H1 (cell line): ENCODE results near the gene MYO18A. TPM values are rescaled to one million over a fixed set of nuclear protein-coding genes. Genes with fewer than 3 reads are reported as not detected.
A peak's percentile ranks its signal among the peaks of the same experiment; 100 is the strongest.

Experiments used
- CTCF ChIA-PET: fragments of 300-600 bp; sonication (Branson Sonifier 250); formaldehyde crosslinking; loops from one replicate; lab custom pipeline; 2021; ENCODE audit not compliant: partially characterized antibody; lab: Charles Lee
- POLR2A ChIA-PET: fragments of 300-600 bp; sonication (Branson Sonifier 250); formaldehyde crosslinking; loops from one replicate; lab custom pipeline; 2021; ENCODE audit warnings: inconsistent platforms; ENCODE audit not compliant: partially characterized antibody; lab: Charles Lee
- DNase-seq, 2 experiments: peaks; one replicate each; pipeline versions ENCODE4 v3.0.0 to v3.0.0-alpha.2; 2010 to 2022; ENCODE audit warnings: low spot score in 2 of 2, low read depth in 1 of 2, mixed read lengths in 1 of 2
- FAIRE-seq: peaks from 2 replicates; lab custom pipeline; 2011; peaks lifted over from hg19 to GRCh38; lab: Jason Lieb, UNC
- H2AFZ ChIP-seq: 2 replicates; pipeline ENCODE4 v1.8.1; 2012; ENCODE audit warnings: low read length, inconsistent platforms
- H2AK5ac ChIP-seq: 2 replicates; pipeline ENCODE4 v1.6.1; 2013; ENCODE audit warnings: low read depth, low read length
- H2BK120ac ChIP-seq: replicated peaks from 2 replicates; pipeline ENCODE3; 2013; ENCODE audit warnings: low read depth, low read length, inconsistent platforms
- H2BK12ac ChIP-seq: 2 replicates; pipeline ENCODE4 v1.6.1; 2013; ENCODE audit warnings: low read depth, low read length
- H2BK15ac ChIP-seq: 2 replicates; pipeline ENCODE4 v1.6.1; 2013; ENCODE audit warnings: low read length
- H2BK20ac ChIP-seq: 2 replicates; pipeline ENCODE4 v1.6.1; 2013; ENCODE audit warnings: low read length
- H2BK5ac ChIP-seq: 2 replicates; pipeline ENCODE4 v1.6.1; 2013; ENCODE audit warnings: low read depth, low read length
- H3K14ac ChIP-seq: 2 replicates; pipeline ENCODE4 v1.6.1; 2013; ENCODE audit warnings: inconsistent platforms; ENCODE audit not compliant: insufficient read length
- H3K18ac ChIP-seq: 2 replicates; pipeline ENCODE4 v1.6.1; 2013; ENCODE audit warnings: low read length; ENCODE audit errors: extremely low read depth
- H3K23ac ChIP-seq: 2 replicates; pipeline ENCODE4 v1.6.1; 2013; ENCODE audit warnings: inconsistent platforms; ENCODE audit not compliant: insufficient read length
- H3K23me2 ChIP-seq: 2 replicates; pipeline ENCODE4 v1.6.1; 2013; ENCODE audit warnings: low read depth, low read length
- H3K27ac ChIP-seq: 2 replicates; pipeline ENCODE4 v1.6.1; 2011; ENCODE audit warnings: low read depth, low read length, inconsistent platforms
- H3K27me3 ChIP-seq, 4 experiments: replicated peaks in 1 of 4; 1 replicate in 1 of 4; 2 replicates in 3 of 4; pipeline versions ENCODE4 v1.6.1 to v1.8.1; 2011 to 2013; ENCODE audit warnings: low read length in 3 of 4, mild to moderate bottlenecking in 3 of 4, inconsistent platforms in 2 of 4, mixed read lengths in 2 of 4, moderate library complexity in 1 of 4; ENCODE audit not compliant: control insufficient read depth in 3 of 4, insufficient read depth in 3 of 4; ENCODE audit errors: extremely low read depth in 1 of 4
- H3K36me3 ChIP-seq, 4 experiments: 2 replicates each; pipeline versions ENCODE4 v1.6.1 to v1.8.1; 2011 to 2013; ENCODE audit warnings: mild to moderate bottlenecking in 4 of 4, low read length in 3 of 4, moderate library complexity in 2 of 4, control low read depth in 1 of 4, inconsistent platforms in 1 of 4; ENCODE audit not compliant: insufficient read depth in 4 of 4, control insufficient read depth in 2 of 4
- H3K4ac ChIP-seq: replicated peaks from 2 replicates; pipeline ENCODE3; 2013; ENCODE audit warnings: low read length, low read depth, mixed read lengths, inconsistent platforms; ENCODE audit not compliant: insufficient read length
- H3K4me1 ChIP-seq, 4 experiments: replicated peaks in 1 of 4; 1 replicate in 1 of 4; 2 replicates in 3 of 4; pipeline versions ENCODE4 v1.6.1 to v1.8.1; 2011 to 2013; ENCODE audit warnings: low read length in 3 of 4, inconsistent platforms in 2 of 4, mixed read lengths in 1 of 4; ENCODE audit not compliant: insufficient read depth in 4 of 4, control insufficient read depth in 3 of 4
- H3K4me2 ChIP-seq, 2 experiments: 2 replicates each; pipeline versions ENCODE4 v1.6.1 to v1.8.1; 2011 to 2013; ENCODE audit warnings: low read depth in 2 of 2, low read length in 2 of 2, control low read depth in 1 of 2, inconsistent platforms in 1 of 2, mild to moderate bottlenecking in 1 of 2; ENCODE audit not compliant: insufficient read depth in 1 of 2
- H3K4me3 ChIP-seq, 4 experiments: fragments of 200-600, 300-600 bp in 1 of 4; sonication (generic), shearing (Covaris generic), sonication (Bioruptor Twin) in 1 of 4; 2 replicates each; pipeline versions ENCODE4 v1.5.1 to v1.8.1; 2011 to 2016; ENCODE audit warnings: low read length in 4 of 4, low read depth in 3 of 4, control low read depth in 2 of 4, inconsistent platforms in 2 of 4, mild to moderate bottlenecking in 2 of 4, mixed read lengths in 1 of 4, moderate library complexity in 1 of 4; ENCODE audit not compliant: insufficient read depth in 2 of 4; ENCODE audit errors: extremely low read depth in 1 of 4
- H3K56ac ChIP-seq: replicated peaks from 2 replicates; pipeline ENCODE3; 2013; ENCODE audit warnings: low read depth, mild to moderate bottlenecking, mixed read lengths, low read length, inconsistent platforms; ENCODE audit not compliant: insufficient read length
- H3K79me1 ChIP-seq: 2 replicates; pipeline ENCODE4 v1.6.1; 2013; ENCODE audit warnings: low read depth, low read length, control low read depth
- H3K79me2 ChIP-seq, 2 experiments: 2 replicates each; pipeline versions ENCODE4 v1.6.1 to v1.8.1; 2012 to 2013; ENCODE audit warnings: low read length in 2 of 2, mild to moderate bottlenecking in 2 of 2, inconsistent platforms in 1 of 2; ENCODE audit not compliant: insufficient read depth in 2 of 2, control insufficient read depth in 1 of 2
- H3K9ac ChIP-seq, 4 experiments: replicated peaks in 1 of 4; 1 replicate in 1 of 4; 2 replicates in 3 of 4; pipeline versions ENCODE4 v1.6.1 to v1.8.1; 2011 to 2013; ENCODE audit warnings: low read depth in 3 of 4, low read length in 3 of 4, control low read depth in 2 of 4, mild to moderate bottlenecking in 2 of 4, moderate library complexity in 2 of 4, inconsistent platforms in 1 of 4; ENCODE audit errors: extremely low read depth in 1 of 4
- H3K9me3 ChIP-seq, 2 experiments: 2 replicates each; pipeline versions ENCODE4 v1.6.1 to v1.8.1; 2012 to 2013; ENCODE audit warnings: mild to moderate bottlenecking in 2 of 2, moderate library complexity in 2 of 2, control low read depth in 1 of 2, inconsistent platforms in 1 of 2, low read depth in 1 of 2, low read length in 1 of 2, mixed read lengths in 1 of 2; ENCODE audit not compliant: insufficient read depth in 2 of 2
- H4K20me1 ChIP-seq, 2 experiments: replicated peaks in 1 of 2; 2 replicates each; pipeline versions ENCODE3 to v1.8.1; 2011 to 2013; ENCODE audit warnings: inconsistent platforms in 2 of 2, low read length in 2 of 2, mild to moderate bottlenecking in 1 of 2; ENCODE audit not compliant: insufficient read depth in 2 of 2, control insufficient read depth in 1 of 2
- H4K5ac ChIP-seq: 2 replicates; pipeline ENCODE4 v1.6.1; 2013; ENCODE audit warnings: low read length, low read depth, mixed read lengths, inconsistent platforms; ENCODE audit not compliant: insufficient read length
- H4K8ac ChIP-seq: 2 replicates; pipeline ENCODE4 v1.8.0; 2013; ENCODE audit warnings: mild to moderate bottlenecking, moderate library complexity, low read length, inconsistent platforms; ENCODE audit not compliant: insufficient read depth; ENCODE audit errors: extremely low read depth
- H4K91ac ChIP-seq: replicated peaks from 2 replicates; pipeline ENCODE3; 2013; ENCODE audit warnings: low read length, mixed read lengths, inconsistent platforms; ENCODE audit not compliant: insufficient read length
- ASH2L ChIP-seq: fragments of 200-600, 300-600 bp; sonication (generic); IDR thresholded peaks from one replicate; pipeline ENCODE4 v1.7.1; 2017; ENCODE audit warnings: low read length
- CTBP2 ChIP-seq: IDR thresholded peaks from 2 replicates; pipeline ENCODE4 v1.7.0; 2011; ENCODE audit warnings: borderline replicate concordance, mild to moderate bottlenecking, moderate library complexity, mixed read lengths, low read length; ENCODE audit not compliant: insufficient read depth, insufficient read length
- GTF2F1 ChIP-seq: IDR thresholded peaks from 2 replicates; pipeline ENCODE4 v1.6.1; 2012; ENCODE audit warnings: low read depth, low read length, improper control_type of control experiment, borderline replicate concordance
- HDAC2 ChIP-seq, 2 experiments: fragments of 300-600 bp in 1 of 2; sonication (generic) in 1 of 2; IDR thresholded peaks; 2 replicates each; pipeline ENCODE4 v1.6.1; 2011 to 2012; ENCODE audit warnings: low read depth in 2 of 2, low read length in 2 of 2, mild to moderate bottlenecking in 2 of 2, moderate library complexity in 2 of 2, borderline replicate concordance in 1 of 2, inconsistent platforms in 1 of 2
- JUN ChIP-seq: IDR thresholded peaks from 2 replicates; pipeline ENCODE4 v1.6.1; 2011; ENCODE audit warnings: low read depth, mild to moderate bottlenecking, improper control_type of control experiment, low read length
- NANOG ChIP-seq: IDR thresholded peaks from 2 replicates; pipeline ENCODE4 v1.6.1; 2011; ENCODE audit warnings: low read length, low read depth, mild to moderate bottlenecking, inconsistent platforms; ENCODE audit not compliant: insufficient read depth, poor library complexity, severe bottlenecking
- POLR2A ChIP-seq, 2 experiments: IDR thresholded peaks; 1 replicate in 1 of 2; 2 replicates in 1 of 2; pipeline ENCODE4 v1.6.1; 2011; ENCODE audit warnings: low read depth in 2 of 2, low read length in 2 of 2, mild to moderate bottlenecking in 2 of 2; ENCODE audit errors: control extremely low read depth in 1 of 2
- RBBP5 ChIP-seq: IDR thresholded peaks from 2 replicates; pipeline ENCODE4 v1.7.1; 2012; ENCODE audit warnings: low read depth, mild to moderate bottlenecking, inconsistent platforms, low read length, moderate library complexity, borderline replicate concordance
- SIRT6 ChIP-seq: IDR thresholded peaks from one replicate; pipeline ENCODE4 v1.7.1; 2012; ENCODE audit warnings: low read length, inconsistent platforms
- TAF1 ChIP-seq: IDR thresholded peaks from 2 replicates; pipeline ENCODE4 v1.6.1; 2011; ENCODE audit warnings: mild to moderate bottlenecking, low read depth, low read length
- TAF7 ChIP-seq: optimal IDR thresholded peaks from 2 replicates; pipeline ENCODE3; 2011; ENCODE audit warnings: low read depth, mild to moderate bottlenecking, inconsistent platforms, low read length, moderate library complexity, borderline replicate concordance
- WGBS, 2 experiments: shearing (Covaris generic) in 1 of 2; methylation state at CpG; one replicate each; pipeline versions ENCODE4 v1.1.6 to v1.1.7; 2013 to 2015; ENCODE audit warnings: low lambda C conversion rate in 2 of 2, mixed read lengths in 2 of 2, inconsistent platforms in 1 of 2, low coverage in 1 of 2, missing lambda C conversion rate in 1 of 2; ENCODE audit not compliant: insufficient replicate concordance in 2 of 2, insufficient coverage in 1 of 2, insufficient read length in 1 of 2; ENCODE audit errors: extremely low coverage in 1 of 2, missing lambda C conversion rate in 1 of 2; 5-methylcytosine and 5-hydroxymethylcytosine counted together
- polyA plus RNA-seq, 7 experiments: library from polyadenylated mRNA; depleted of rRNA in 3 of 7; stranded (reverse) in 5 of 7; unstranded in 2 of 7; fragments of >200 nt in 5 of 7; fragments of 200-250 nt in 2 of 7; gene quantifications; 1 replicate in 5 of 7; 2 replicates in 1 of 7; 4 replicates in 1 of 7; pipeline versions ENCODE4 v1.2.1 to v1.2.3, GENCODE V29; 2011 to 2013; ENCODE audit warnings: missing spikeins in 2 of 7, mixed read lengths in 2 of 7
- total RNA-seq: library from RNA; stranded (reverse); fragmentation: NEBNext Ultra II Directional; extraction: Animal tissue kit (Norgen Biotek cat#: 25700); gene quantifications from 2 replicates; pipeline ENCODE4 v1.2.1, GENCODE V29; 2021
- TF ChIP-seq, protein P1 (sequence below): IDR thresholded peaks from 2 replicates; pipeline ENCODE4 v1.6.1; 2011; ENCODE audit warnings: low read depth, mild to moderate bottlenecking, low read length; ENCODE audit not compliant: insufficient read depth

MYO18A gene
- total and polyA plus RNA-seq, 2 of the 8 experiments (the other 6 are each of a cell fraction or from before 2014, with no cell fraction given) = 7.6 to 43.8 TPM

DNA sequence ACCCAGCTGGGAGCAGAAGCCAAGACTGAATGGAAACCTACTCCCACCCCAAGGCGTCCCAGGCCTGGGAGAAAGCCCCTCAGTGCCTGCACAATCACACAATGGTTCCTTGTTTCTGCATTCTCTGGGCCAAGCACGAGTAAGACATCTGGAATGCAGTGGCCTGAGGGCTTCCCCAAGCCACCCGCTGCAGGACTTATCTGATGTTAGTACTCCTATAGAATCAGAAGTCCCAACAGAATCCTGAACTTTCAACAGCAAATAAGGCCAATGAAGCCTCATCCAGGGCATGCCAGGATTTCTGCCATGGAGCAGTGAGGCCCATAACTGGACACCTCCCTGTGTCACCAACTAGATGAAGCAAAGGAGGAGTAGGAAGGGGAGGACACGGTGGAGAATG, 28.6 kb downstream of the MYO18A start:
- no peak overlapping the region for H3K56ac ChIP-seq
- peaks cover 2% of the 10 kb centered on the region; the same call in 1 of the 2 replicates for H3K79me1 ChIP-seq
- H2BK5ac ChIP-seq = no peak overlapping the region
- H4K20me1 ChIP-seq = peaks cover 0 to 3% of the 10 kb centered on the region in 2 experiments
- H3K27me3 ChIP-seq = no peaks in the 10 kb centered on the region
- H2BK20ac ChIP-seq = no peak overlapping the region
- H3K4me1 ChIP-seq = peaks cover 6 to 26% (median 20%) of the 10 kb centered on the region in 4 experiments
- 83% methylated on average over 4 of the region's 4 CpGs; no CpG with 5 or more reads in 1 of the 2 experiments for WGBS, 2 experiments
- no peak overlapping the region for H4K8ac ChIP-seq
- no peak overlapping the region for H3K23ac ChIP-seq
- H4K5ac ChIP-seq = no peak overlapping the region
- 0 out of 2 replicates have a peak overlapping the region, but pooled peaks have one; percentile 49 for H2AK5ac ChIP-seq
- no peak overlapping the region for H2BK12ac ChIP-seq
- H3K18ac ChIP-seq = no peak overlapping the region
- DNase-seq = no peak
- no peak overlapping the region for H3K9ac ChIP-seq
- no peak overlapping the region for H4K91ac ChIP-seq
- H3K23me2 ChIP-seq = no peaks in the 10 kb centered on the region
- no peak for FAIRE-seq
- H3K9me3 ChIP-seq = no peaks in the 10 kb centered on the region
- no peaks in the 10 kb centered on the region for H3K36me3 ChIP-seq
- H3K27ac ChIP-seq = no peak overlapping the region
- H3K79me2 ChIP-seq = no peaks in the 10 kb centered on the region
- H3K4me2 ChIP-seq = no peak overlapping the region
- H3K14ac ChIP-seq = no peak overlapping the region
- no peak overlapping the region for H2AFZ ChIP-seq
- no peak overlapping the region for H3K4me3 ChIP-seq
- no peak overlapping the region for H3K4ac ChIP-seq
- TF ChIP-seq SIRT6 (no peak), JUN (no peak), TAF7 (no peak), POLR2A (IDR thresholded peaks at IDR 0.05; ENCODE audit: control extremely low read depth in 1 of 2, low read depth in 2 of 2, low read length in 2 of 2) (no peak), TAF1 (no peak), NANOG (no peak), CTBP2 (no peak), HDAC2 (IDR thresholded peaks at IDR 0.05; ENCODE audit: borderline replicate concordance in 1 of 2, low read depth in 2 of 2, low read length in 2 of 2) (no peak), RBBP5 (no peak), ASH2L (no peak), GTF2F1 (no peak)
- TF ChIP-seq, protein P1, sequence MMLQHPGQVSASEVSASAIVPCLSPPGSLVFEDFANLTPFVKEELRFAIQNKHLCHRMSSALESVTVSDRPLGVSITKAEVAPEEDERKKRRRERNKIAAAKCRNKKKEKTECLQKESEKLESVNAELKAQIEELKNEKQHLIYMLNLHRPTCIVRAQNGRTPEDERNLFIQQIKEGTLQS = no peak
- no peak overlapping the region for H2BK120ac ChIP-seq
- H2BK15ac ChIP-seq = no peak overlapping the region
- POLR2A ChIA-PET = no interaction called here
- CTCF ChIA-PET = interaction anchor here (1.3 to 34.4 kb wide), 3 partner anchors 29 to 153 kb away, joined by 3 to 731 read pairs (median 333); partner anchors contain the start of gene MYO18A
